ENCODE measurements around the gene PLIN1.
"Not testable (repeated sequence)": the region's sequence is repeated elsewhere in the genome, so short reads cannot be mapped to it uniquely, and the experiment has no call there.

The PLIN1 gene

GRCh38 chr15:89690276-89691218 is 11.4 kb upstream of the PLIN1 start, which contains the start of the genes PEX11A and WDR93:
Gene PEX11A, minus strand, starts transcription at chr15:89690754. Its CDS starts 122 bp downstream, at chr15:89690632.
Gene WDR93, plus strand, starts transcription at chr15:89690811. Its CDS starts 10,936 bp downstream, at chr15:89701747.
- no CpG with 5 or more reads among the region's 60 CpGs for WGBS (ENCODE audit: insufficient coverage, insufficient read length)
- no peaks in the 10 kb centered on the region for H3K9me3 ChIP-seq (ENCODE audit: control insufficient read depth, insufficient read depth, low read length)
- peak; percentile 83 for DNase-seq (ENCODE audit: low read depth, low spot score)
- H3K36me3 ChIP-seq (ENCODE audit: control insufficient read depth, insufficient read depth, low read length) = no peaks in the 10 kb centered on the region
- peak within 1 kb of the TSS; percentile 69 for H3K4me3 ChIP-seq (ENCODE audit: low read length)
- H3K27ac ChIP-seq (ENCODE audit: low read length) = no peak within 1 kb of the TSS
- H3K27me3 ChIP-seq (ENCODE audit: control insufficient read depth, insufficient read depth, low read length) = no peaks in the 10 kb centered on the region
- H3K4me1 ChIP-seq (ENCODE audit: control insufficient read depth, insufficient read depth, low read length) = no peaks in the 10 kb centered on the region

GRCh38 chr15:89689930-89690275 is 10.7 kb upstream of the PLIN1 start:
- not testable (repeated sequence) for H3K27me3 ChIP-seq (ENCODE audit: control insufficient read depth, insufficient read depth, low read length)
- no CpG with 5 or more reads among the region's 15 CpGs for WGBS (ENCODE audit: insufficient coverage, insufficient read length)

GRCh38 chr15:89686522-89686921 is 7.4 kb upstream of the PLIN1 start:
- H3K27me3 ChIP-seq (ENCODE audit: control insufficient read depth, insufficient read depth, low read length) = no peaks in the 10 kb centered on the region
- DNase-seq (ENCODE audit: low read depth, low spot score) = no peak
- no peak overlapping the region for H3K27ac ChIP-seq (ENCODE audit: low read length)
- no peaks in the 10 kb centered on the region for H3K36me3 ChIP-seq (ENCODE audit: control insufficient read depth, insufficient read depth, low read length)
- H3K4me1 ChIP-seq (ENCODE audit: control insufficient read depth, insufficient read depth, low read length) = no peaks in the 10 kb centered on the region
- no peak overlapping the region for H3K4me3 ChIP-seq (ENCODE audit: low read length)
- no peaks in the 10 kb centered on the region for H3K9me3 ChIP-seq (ENCODE audit: control insufficient read depth, insufficient read depth, low read length)

More at GRCh38 chr15:89689930-89690275, 10.7 kb upstream of the PLIN1 start:
- not testable (repeated sequence) for H3K27ac ChIP-seq (ENCODE audit: low read length); H3K4me1 ChIP-seq (ENCODE audit: control insufficient read depth, insufficient read depth, low read length); DNase-seq (ENCODE audit: low read depth, low spot score); H3K36me3 ChIP-seq (ENCODE audit: control insufficient read depth, insufficient read depth, low read length); H3K9me3 ChIP-seq (ENCODE audit: control insufficient read depth, insufficient read depth, low read length)
- peak overlapping the region; percentile 69; the same call in 1 of the 2 replicates for H3K4me3 ChIP-seq (ENCODE audit: low read length)

DNA sequence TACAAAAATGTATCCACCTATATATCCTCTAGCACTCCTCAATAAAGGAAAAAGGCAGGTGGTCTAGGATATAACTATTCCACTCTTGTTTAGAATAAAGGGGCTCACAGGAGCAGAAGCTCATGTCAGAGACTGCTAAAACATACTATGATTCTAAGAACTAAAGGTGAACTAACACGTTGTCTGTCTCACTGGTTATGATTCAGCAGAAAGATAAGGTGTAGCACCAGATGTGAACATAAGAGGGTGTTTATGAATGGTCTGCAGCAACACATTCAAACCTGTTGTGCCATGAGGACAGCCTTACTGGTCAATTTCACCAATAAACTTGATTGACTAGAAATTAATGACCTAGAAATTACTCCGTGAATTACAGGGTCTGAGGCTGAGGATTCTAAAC is 6.8 kb upstream of the PLIN1 start:
- no peak for DNase-seq (ENCODE audit: low read depth, low spot score)
- Histone ChIP-seq H3K27me3 (ENCODE audit: control insufficient read depth, insufficient read depth, low read length) (no peaks in the 10 kb centered on the region), H3K36me3 (ENCODE audit: control insufficient read depth, insufficient read depth, low read length) (no peaks in the 10 kb centered on the region), H3K27ac (ENCODE audit: low read length) (no peak overlapping the region), H3K9me3 (ENCODE audit: control insufficient read depth, insufficient read depth, low read length) (no peaks in the 10 kb centered on the region), H3K4me1 (ENCODE audit: control insufficient read depth, insufficient read depth, low read length) (no peaks in the 10 kb centered on the region), H3K4me3 (ENCODE audit: low read length) (no peak overlapping the region)
- no CpG with 5 or more reads among the region's 2 CpGs for WGBS (ENCODE audit: insufficient coverage, insufficient read length)

GRCh38 chr15:89681146-89681545 is 2.0 kb upstream of the PLIN1 start:
- Histone ChIP-seq H3K4me3 (ENCODE audit: low read length) (no peak overlapping the region), H3K4me1 (ENCODE audit: control insufficient read depth, insufficient read depth, low read length) (no peaks in the 10 kb centered on the region), H3K27me3 (ENCODE audit: control insufficient read depth, insufficient read depth, low read length) (no peaks in the 10 kb centered on the region), H3K9me3 (ENCODE audit: control insufficient read depth, insufficient read depth, low read length) (no peaks in the 10 kb centered on the region), H3K27ac (ENCODE audit: low read length) (no peak overlapping the region), H3K36me3 (ENCODE audit: control insufficient read depth, insufficient read depth, low read length) (no peaks in the 10 kb centered on the region)
- DNase-seq (ENCODE audit: low read depth, low spot score) = no peak
- no CpG with 5 or more reads among the region's 2 CpGs for WGBS (ENCODE audit: insufficient coverage, insufficient read length)

DNA sequence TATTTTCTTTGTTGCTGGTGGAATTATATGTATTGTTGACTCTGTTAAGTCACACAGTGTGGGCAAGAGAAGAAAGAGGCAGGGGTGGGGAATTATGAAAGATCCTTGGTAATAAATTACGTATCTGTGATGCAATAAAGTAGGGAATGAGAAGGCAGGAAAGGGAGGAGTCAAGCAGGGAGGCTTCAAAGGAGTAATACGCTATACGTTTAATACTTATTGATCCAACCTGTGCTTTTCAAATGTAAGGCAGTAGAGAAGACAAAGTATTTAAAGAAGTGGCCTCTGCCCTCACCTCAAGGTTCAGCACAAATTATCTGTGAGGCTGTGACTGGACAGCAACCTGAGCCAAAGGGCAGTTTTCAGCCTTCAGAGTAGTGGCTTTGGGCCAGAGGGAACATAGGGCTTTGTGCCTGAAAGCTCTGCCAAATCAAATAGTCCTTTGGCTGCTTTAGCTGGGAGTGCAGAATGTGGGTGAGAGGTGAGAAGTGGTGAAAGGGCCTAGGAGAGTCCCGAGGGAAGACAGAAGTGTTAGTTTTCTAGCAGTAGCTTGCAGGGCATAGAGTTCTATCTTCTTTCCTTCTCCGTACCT is 1.2 kb upstream of the PLIN1 start:
- no peak for DNase-seq (ENCODE audit: low read depth, low spot score)
- Histone ChIP-seq H3K9me3 (ENCODE audit: control insufficient read depth, insufficient read depth, low read length) (no peaks in the 10 kb centered on the region), H3K36me3 (ENCODE audit: control insufficient read depth, insufficient read depth, low read length) (no peaks in the 10 kb centered on the region), H3K4me3 (ENCODE audit: low read length) (no peak overlapping the region), H3K27ac (ENCODE audit: low read length) (no peak overlapping the region), H3K27me3 (ENCODE audit: control insufficient read depth, insufficient read depth, low read length) (no peaks in the 10 kb centered on the region), H3K4me1 (ENCODE audit: control insufficient read depth, insufficient read depth, low read length) (no peaks in the 10 kb centered on the region)
- WGBS (ENCODE audit: insufficient coverage, insufficient read length) = no CpG with 5 or more reads among the region's 5 CpGs

- no peak overlapping the region for H3K27ac ChIP-seq (ENCODE audit: low read length)
- H3K9me3 ChIP-seq (ENCODE audit: control insufficient read depth, insufficient read depth, low read length) = no peaks in the 10 kb centered on the region
- no CpG with 5 or more reads among the region's 1 CpG for WGBS (ENCODE audit: insufficient coverage, insufficient read length)
- no peaks in the 10 kb centered on the region for H3K27me3 ChIP-seq (ENCODE audit: control insufficient read depth, insufficient read depth, low read length)
- H3K36me3 ChIP-seq (ENCODE audit: control insufficient read depth, insufficient read depth, low read length) = no peaks in the 10 kb centered on the region
- no peak for DNase-seq (ENCODE audit: low read depth, low spot score)
- H3K4me3 ChIP-seq (ENCODE audit: low read length) = no peak overlapping the region
- no peaks in the 10 kb centered on the region for H3K4me1 ChIP-seq (ENCODE audit: control insufficient read depth, insufficient read depth, low read length)
Measured at GRCh38 chr15:89677381-89677780, 1.8 kb downstream of the PLIN1 start.

DNA sequence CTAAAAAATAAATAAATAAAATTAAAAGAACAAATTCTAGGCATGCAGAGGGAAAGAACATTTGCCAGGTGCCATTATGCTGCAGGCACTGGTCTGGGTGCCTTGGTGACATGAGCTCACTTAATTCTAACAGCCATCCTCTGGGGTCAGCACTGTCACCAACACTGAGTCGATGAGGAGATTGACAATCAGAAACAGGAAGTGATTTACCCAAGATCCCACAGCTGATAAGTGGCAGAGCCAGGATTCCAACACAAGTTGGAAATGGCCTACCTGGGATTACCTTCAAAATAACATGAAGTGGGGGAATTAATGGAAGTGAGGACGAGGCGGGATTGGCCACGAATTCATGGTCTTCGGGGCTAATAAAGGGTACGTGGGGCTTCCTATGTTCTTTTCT is 3.6 kb downstream of the PLIN1 start:
- no peaks in the 10 kb centered on the region for H3K4me1 ChIP-seq (ENCODE audit: control insufficient read depth, insufficient read depth, low read length)
- H3K27me3 ChIP-seq (ENCODE audit: control insufficient read depth, insufficient read depth, low read length) = no peaks in the 10 kb centered on the region
- H3K9me3 ChIP-seq (ENCODE audit: control insufficient read depth, insufficient read depth, low read length) = no peaks in the 10 kb centered on the region
- no peak overlapping the region for H3K4me3 ChIP-seq (ENCODE audit: low read length)
- no peaks in the 10 kb centered on the region for H3K36me3 ChIP-seq (ENCODE audit: control insufficient read depth, insufficient read depth, low read length)
- WGBS (ENCODE audit: insufficient coverage, insufficient read length) = no CpG with 5 or more reads among the region's 6 CpGs
- no peak overlapping the region for H3K27ac ChIP-seq (ENCODE audit: low read length)
- DNase-seq (ENCODE audit: low read depth, low spot score) = no peak

DNA sequence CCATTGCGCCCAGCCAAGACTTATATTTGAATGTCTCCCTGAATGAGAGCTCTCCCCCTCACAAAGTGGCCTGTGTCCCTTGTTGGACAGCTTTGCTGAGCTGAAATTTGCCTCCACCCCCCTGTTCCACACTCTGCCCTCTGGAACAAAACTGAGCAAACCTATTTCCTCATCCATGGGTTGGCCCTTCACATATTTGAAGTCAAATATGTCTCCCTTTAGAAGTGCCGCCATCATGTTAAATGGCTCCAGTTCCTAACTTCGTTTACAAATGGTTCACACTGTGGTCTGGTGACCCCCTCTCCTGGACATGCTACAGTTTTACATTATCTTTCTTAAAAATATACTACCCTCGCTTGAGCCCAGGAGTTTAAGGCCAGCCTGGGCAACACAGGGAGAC is 4.6 kb downstream of the PLIN1 start:
- Histone ChIP-seq H3K9me3 (ENCODE audit: control insufficient read depth, insufficient read depth, low read length) (no peaks in the 10 kb centered on the region), H3K27ac (ENCODE audit: low read length) (no peak overlapping the region), H3K4me1 (ENCODE audit: control insufficient read depth, insufficient read depth, low read length) (no peaks in the 10 kb centered on the region), H3K36me3 (ENCODE audit: control insufficient read depth, insufficient read depth, low read length) (no peaks in the 10 kb centered on the region), H3K27me3 (ENCODE audit: control insufficient read depth, insufficient read depth, low read length) (no peaks in the 10 kb centered on the region), H3K4me3 (ENCODE audit: low read length) (no peak overlapping the region)
- DNase-seq (ENCODE audit: low read depth, low spot score) = no peak
- no CpG with 5 or more reads among the region's 4 CpGs for WGBS (ENCODE audit: insufficient coverage, insufficient read length)

- Histone ChIP-seq H3K36me3 (ENCODE audit: control insufficient read depth, insufficient read depth, low read length) (no peaks in the 10 kb centered on the region), H3K9me3 (ENCODE audit: control insufficient read depth, insufficient read depth, low read length) (no peaks in the 10 kb centered on the region), H3K27me3 (ENCODE audit: control insufficient read depth, insufficient read depth, low read length) (no peaks in the 10 kb centered on the region), H3K27ac (ENCODE audit: low read length) (no peak overlapping the region), H3K4me1 (ENCODE audit: control insufficient read depth, insufficient read depth, low read length) (no peaks in the 10 kb centered on the region), H3K4me3 (ENCODE audit: low read length) (no peak overlapping the region)
- no CpG with 5 or more reads among the region's 12 CpGs for WGBS (ENCODE audit: insufficient coverage, insufficient read length)
- DNase-seq (ENCODE audit: low read depth, low spot score) = peak; percentile 72
Measured at GRCh38 chr15:89673165-89673512, 6.0 kb downstream of the PLIN1 start.
